Ascending aorta (tissue), 2 donors: ENCODE data around the gene TAF11L4. TPM values are rescaled to one million over a fixed set of nuclear protein-coding genes. Genes with fewer than 3 reads are reported as not detected.
"Not testable (repeated sequence)": the region's sequence is repeated elsewhere in the genome, so short reads cannot be mapped to it uniquely, and the experiment has no call there.

Source experiments
- DNase-seq, 2 donors: peaks; one replicate each; pipeline ENCODE4 v3.0.0-alpha.2; 2019; ENCODE audit warnings: low spot score in 2 of 2
- H3K27ac ChIP-seq, 2 donors: fragments of 200-600 bp; sonication (generic); one replicate each; pipeline ENCODE4 v1.5.1; 2016 to 2017; ENCODE audit warnings: mild to moderate bottlenecking in 1 of 2
- H3K27me3 ChIP-seq: fragments of 200-600 bp; sonication (generic); one replicate; pipeline ENCODE4 v1.5.1; 2017
- H3K36me3 ChIP-seq, 2 donors: fragments of 200-600 bp; sonication (generic); one replicate each; pipeline ENCODE4 v1.5.1; 2016
- H3K4me1 ChIP-seq, 2 donors: fragments of 200-600 bp; sonication (generic); one replicate each; pipeline ENCODE4 v1.5.1; 2016 to 2017; ENCODE audit warnings: mild to moderate bottlenecking in 1 of 2
- H3K4me3 ChIP-seq, 2 donors: fragments of 200-600 bp; sonication (generic); one replicate each; pipeline ENCODE4 v1.5.1; 2016 to 2017; ENCODE audit warnings: mild to moderate bottlenecking in 1 of 2
- H3K9me3 ChIP-seq, 2 donors: fragments of 200-600 bp; sonication (generic); one replicate each; pipeline ENCODE4 v1.5.1; 2016
- intact Hi-C: fragments of 100-400 bp; cut with DNase I; formaldehyde crosslinking; loops from one replicate; pipeline ENCODE4 v1.15.1; 2023
- total RNA-seq: library from RNA; depleted of rRNA; stranded (reverse); fragments of >200 nt; gene quantifications from one replicate; pipeline ENCODE4 v1.1.0, GENCODE V29; 2016

TAF11L4 gene
- total RNA-seq, 1 donor from 2014 or later = not detected

DNA sequence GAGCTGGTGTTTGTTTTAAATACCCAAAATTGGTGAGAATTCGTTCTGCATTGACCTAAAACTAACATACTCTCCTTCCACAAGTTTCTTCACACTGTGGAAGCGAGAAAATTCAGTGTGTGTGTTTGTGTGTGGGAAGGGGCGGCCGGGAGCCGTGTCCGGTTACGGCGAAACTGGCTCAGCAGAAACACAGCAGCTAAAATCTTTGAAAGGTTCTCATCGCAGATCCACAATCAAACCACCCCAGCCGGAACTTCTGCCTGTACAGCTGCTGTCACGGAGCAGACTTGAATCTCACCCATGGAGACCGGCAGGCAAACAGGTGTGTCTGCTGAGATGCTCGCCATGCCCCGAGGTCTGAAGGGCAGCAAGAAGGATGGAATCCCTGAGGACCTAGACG lies 6.8 kb downstream of the TAF11L4 start, which contains the start of gene TAF11L6:
TAF11L6 (plus strand) TSS at position 301 of the 400 bp plus-strand sequence.
- H3K9me3 ChIP-seq, intact Hi-C loops, DNase-seq, H3K27me3 ChIP-seq, H3K4me1 ChIP-seq, H3K4me3 ChIP-seq, H3K36me3 ChIP-seq, H3K27ac ChIP-seq: not testable (repeated sequence)

Other genes with a start within 250 kb of the TAF11L4 start
- gene TAF11L2, start 23.6 kb upstream of the TAF11L4 start, total RNA-seq = not detected
- gene TAF11L3, start 3.4 kb upstream of the TAF11L4 start, total RNA-seq = not detected
- gene TAF11L5, start 3.4 kb downstream of the TAF11L4 start, total RNA-seq = not detected
- not detected for gene TAF11L6, start 6.9 kb downstream of the TAF11L4 start, total RNA-seq
- gene TAF11L7, start 64.0 kb downstream of the TAF11L4 start, total RNA-seq = not detected
- gene TAF11L8, start 69.2 kb downstream of the TAF11L4 start, total RNA-seq = not detected
- not detected for gene TAF11L9, start 72.6 kb downstream of the TAF11L4 start, total RNA-seq
- not detected for gene TAF11L10, start 76.0 kb downstream of the TAF11L4 start, total RNA-seq
- gene TAF11L11, start 82.4 kb downstream of the TAF11L4 start, total RNA-seq = not detected
- not detected for gene TAF11L12, start 88.6 kb downstream of the TAF11L4 start, total RNA-seq
- gene TAF11L13, start 110.3 kb downstream of the TAF11L4 start, total RNA-seq = not detected
- not detected for gene TAF11L14, start 112.7 kb downstream of the TAF11L4 start, total RNA-seq